ENCODE results near the gene EMD. TPM values are rescaled to one million over a fixed set of nuclear protein-coding genes. Genes with fewer than 3 reads are reported as not detected.
A peak's percentile ranks its signal among the peaks of the same experiment; 100 is the strongest.

The EMD gene
- total RNA-seq, 1 donor from 2014 or later: 51.3 TPM

DNA sequence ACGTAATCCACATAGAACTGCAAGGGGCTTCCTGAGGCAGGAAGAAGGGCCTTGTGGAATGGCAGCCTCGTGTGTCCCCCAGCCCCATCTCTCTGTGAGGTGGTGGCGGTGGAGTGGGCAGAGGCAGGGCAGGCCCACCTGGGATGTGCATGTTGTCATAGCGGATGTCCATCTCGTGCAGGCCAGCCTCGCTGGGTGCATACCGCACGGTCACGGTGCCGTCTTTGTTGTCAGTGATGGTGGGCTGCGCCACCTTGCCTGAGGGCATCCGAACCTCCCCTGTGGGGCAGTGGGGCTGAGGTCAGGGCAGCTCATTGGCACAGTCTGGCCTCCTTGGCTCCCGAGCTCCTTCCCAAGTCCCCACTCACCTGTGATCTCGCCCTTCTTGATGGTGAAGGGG is 25.1 kb upstream of the EMD start:
- intact Hi-C loops (cut with micrococcal nuclease): no loop called here
- DNase-seq (peak; percentile 15), ATAC-seq (no peak)

- no peak for ATAC-seq
- no peak for DNase-seq
- intact Hi-C loops (cut with micrococcal nuclease): no loop called here
Measured at GRCh38 chrX:154354516-154354915, 24.6 kb upstream of the EMD start.

- intact Hi-C loops (cut with micrococcal nuclease): no loop called here
- ATAC-seq (no peak), DNase-seq (peak; percentile 11)
Measured at GRCh38 chrX:154355094-154355775, 23.9 kb upstream of the EMD start.

DNA sequence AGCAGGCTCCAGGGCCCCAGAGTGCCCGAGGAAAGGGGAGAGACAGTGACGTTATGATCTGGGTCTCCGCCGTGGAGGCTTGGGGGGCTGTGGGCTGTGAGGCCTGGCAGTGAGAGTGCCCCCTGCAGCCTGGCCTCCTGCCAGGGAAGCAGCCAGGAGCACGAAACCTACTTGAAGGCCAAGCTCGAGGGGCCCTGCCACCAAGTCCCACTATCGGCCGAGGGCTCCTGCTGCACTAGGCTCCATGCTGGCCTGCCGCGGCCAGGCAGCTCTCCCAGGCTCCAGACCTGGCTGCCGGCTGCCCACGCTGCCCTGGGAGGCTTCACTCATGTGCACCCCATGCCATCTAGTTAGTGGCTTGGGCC is 23.3 kb upstream of the EMD start:
- intact Hi-C loops (cut with micrococcal nuclease): no loop called here
- ATAC-seq (no peak), DNase-seq (peak; percentile 44)

DNA sequence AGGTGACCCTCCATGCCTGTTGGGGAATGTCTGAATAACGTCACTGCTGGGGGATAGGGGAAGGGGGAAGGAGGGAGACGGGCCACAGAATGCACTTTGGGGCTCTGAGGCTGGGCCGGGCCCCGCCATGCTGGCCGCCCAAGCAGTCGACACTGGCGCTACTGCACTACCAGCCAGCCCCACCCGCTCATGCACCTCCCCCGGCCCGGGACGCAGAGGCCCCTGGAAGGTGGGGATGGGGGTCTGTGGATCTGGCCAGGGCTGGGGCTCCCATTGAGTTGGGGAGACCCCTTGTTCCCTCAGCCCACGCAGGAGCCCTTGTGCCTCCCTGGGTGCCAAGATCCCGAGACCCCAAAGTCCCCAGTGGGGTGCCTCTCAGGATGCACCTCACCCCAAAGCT is 22.5 kb upstream of the EMD start:
- DNase-seq (no peak), ATAC-seq (no peak)
- intact Hi-C loops (cut with micrococcal nuclease): no loop called here

DNA sequence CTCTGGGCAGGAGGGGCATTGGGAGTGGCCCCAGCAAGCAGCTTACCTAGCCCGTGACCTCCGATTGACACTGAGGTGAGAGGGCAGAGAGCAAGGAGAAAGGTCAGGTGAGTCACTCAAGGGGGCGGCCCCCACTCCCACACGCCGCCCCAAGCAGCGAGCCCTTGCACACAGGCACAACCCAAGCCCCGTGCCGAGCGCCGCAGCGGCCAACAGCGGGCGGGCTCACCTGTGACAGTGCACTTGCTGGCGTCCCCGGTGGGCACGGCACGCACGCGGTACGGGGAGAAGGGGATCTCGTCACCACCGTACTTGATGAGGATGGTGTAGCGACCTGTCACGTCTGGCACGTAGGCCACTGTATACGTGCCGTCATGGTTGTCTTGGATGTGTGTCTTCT is 21.9 kb upstream of the EMD start:
- intact Hi-C loops (cut with micrococcal nuclease): no loop called here
- DNase-seq: peak; percentile 23
- ATAC-seq: no peak

GRCh38 chrX:154358011-154358410 is 21.1 kb upstream of the EMD start:
- intact Hi-C loops (cut with micrococcal nuclease): no loop called here
- ATAC-seq (no peak), DNase-seq (peak; percentile 16)

GRCh38 chrX:154358829-154359228 is 20.3 kb upstream of the EMD start:
- ATAC-seq: no peak

GRCh38 chrX:154359362-154360154 is 19.5 kb upstream of the EMD start:
- no peak for DNase-seq
- intact Hi-C loops (cut with micrococcal nuclease): no loop called here
- no peak for ATAC-seq

More at GRCh38 chrX:154358829-154359228, 20.3 kb upstream of the EMD start:
- intact Hi-C loops (cut with micrococcal nuclease): no loop called here
- DNase-seq: no peak

DNA sequence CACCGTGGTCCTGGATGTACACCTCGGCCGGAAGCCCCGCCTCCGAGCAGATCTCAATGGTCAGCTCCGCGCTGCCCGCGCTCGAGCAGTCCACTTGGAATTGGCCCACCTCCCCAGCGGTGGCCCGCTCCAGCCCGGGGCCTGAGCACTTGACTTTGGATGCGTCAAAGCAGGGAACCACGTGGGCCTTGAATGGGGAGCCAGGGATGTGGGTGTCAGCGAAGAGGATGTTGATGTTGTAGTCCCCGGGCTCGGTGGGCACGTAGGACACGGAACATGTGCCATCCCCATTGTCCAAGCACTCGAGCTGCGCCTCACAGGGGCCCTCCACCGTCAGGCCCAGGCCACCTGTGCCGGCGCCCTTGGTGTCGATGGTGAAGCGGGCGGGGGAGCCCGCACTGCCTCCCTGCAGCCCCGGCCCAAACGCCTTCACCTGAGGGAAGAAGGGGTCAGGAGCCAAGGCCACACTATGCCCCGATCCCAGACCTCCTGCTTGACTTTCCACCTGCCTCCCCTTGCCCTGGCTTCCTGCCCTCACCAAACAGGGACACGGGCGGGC is 18.9 kb upstream of the EMD start:
- ATAC-seq (no peak), DNase-seq (no peak)
- intact Hi-C loops (cut with micrococcal nuclease): no loop called here

DNA sequence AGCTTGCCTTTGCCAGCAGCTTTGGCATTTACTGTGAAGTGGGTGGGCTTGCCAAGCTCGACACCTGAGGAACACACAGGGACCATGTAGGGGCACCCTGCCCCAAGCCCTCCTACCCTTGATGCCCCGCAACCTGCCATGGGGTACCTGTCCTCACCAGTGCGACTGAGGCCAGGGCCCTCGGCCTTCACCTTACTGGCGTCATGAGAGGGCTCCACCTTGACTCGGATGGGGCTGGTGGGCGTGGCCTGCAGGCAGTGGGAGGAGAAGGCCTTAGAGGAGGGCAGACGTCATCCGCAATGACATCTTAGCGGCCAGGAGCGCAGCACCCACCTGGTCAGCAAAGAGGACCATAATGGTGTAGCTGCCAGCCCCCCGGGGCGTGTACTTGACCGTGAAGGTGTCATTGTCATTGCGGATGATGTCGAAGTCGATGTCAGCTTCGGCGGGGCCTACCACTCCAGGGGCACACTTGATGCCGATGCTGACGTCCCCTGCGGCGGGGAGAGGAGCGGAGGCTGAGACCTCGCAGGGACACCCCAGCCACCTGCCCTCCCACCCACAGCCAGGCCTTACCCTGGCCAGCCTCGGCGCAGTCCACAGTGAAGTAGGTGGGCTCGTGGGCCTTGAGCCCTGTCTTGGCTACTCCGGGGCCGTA is 16.9 kb upstream of the EMD start:
- ATAC-seq (no peak), DNase-seq (no peak)
- intact Hi-C loops (cut with micrococcal nuclease): no loop called here

- intact Hi-C loops (cut with micrococcal nuclease): no loop called here
Measured at GRCh38 chrX:154363706-154364439, 15.2 kb upstream of the EMD start.

DNA sequence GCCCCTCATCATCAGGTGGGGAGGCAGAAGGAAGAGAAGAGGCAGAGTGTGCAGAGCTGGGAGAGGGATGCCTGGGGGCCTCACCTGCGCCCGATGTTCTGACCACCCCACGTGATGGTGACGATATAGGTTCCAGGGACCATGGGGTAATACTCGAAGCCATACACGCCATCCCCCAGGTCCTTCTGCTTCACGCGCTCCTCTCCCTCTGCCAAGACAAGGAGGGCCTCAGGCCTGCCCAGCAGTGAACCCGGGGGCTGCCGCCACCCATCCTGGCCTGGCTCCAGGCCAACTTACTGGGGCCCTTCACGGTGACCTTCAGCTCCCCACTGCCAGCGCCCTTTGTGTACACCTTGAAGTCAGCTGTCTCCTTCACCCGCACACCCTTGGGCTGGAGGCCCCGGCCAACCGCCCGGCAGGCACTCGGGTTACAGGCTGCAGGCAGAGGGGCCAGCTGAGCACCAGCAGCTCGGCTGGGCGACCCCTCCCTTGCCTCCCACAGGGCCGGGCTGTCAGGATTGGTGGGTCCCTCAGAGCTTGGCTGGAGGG is 14.0 kb upstream of the EMD start:
- intact Hi-C loops (cut with micrococcal nuclease): no loop called here
- ATAC-seq (no peak), DNase-seq (no peak)

More at GRCh38 chrX:154363706-154364439, 15.2 kb upstream of the EMD start:
- no peak for DNase-seq
- ATAC-seq: no peak

DNA sequence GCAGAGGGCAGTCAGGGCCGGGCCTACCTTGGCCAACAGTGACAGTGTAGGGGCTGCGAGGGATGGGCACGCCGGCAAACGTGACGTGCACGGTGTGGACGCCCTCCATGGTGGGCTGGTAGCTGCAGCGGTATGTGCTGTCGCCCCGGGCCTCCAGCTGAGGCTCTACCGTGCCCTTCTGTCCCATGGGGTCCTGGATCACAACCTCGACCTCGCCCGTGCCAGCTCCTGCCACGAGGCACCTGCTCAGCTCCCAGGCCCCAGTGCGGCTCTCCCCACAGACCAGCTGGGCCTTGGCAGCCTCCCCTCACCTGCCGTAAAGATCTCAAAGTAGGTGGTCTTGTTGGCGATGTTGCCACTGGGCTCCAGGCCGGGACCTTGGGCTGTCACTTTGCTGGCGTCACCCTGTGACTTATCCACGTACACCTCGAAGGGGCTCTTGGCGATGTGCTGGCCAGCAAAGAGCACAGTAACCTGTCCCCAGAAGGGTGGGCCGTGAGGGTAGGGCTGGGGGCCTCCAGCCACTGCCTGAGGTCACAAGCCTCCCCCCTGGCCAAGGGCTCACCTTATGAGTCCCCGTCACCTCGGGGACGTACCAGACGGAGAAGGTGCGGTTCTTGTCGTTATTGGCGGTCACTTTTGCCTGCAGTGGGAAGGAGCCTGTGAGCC is 13.0 kb upstream of the EMD start:
- no peak for DNase-seq
- no peak for ATAC-seq
- intact Hi-C loops (cut with micrococcal nuclease): no loop called here

DNA sequence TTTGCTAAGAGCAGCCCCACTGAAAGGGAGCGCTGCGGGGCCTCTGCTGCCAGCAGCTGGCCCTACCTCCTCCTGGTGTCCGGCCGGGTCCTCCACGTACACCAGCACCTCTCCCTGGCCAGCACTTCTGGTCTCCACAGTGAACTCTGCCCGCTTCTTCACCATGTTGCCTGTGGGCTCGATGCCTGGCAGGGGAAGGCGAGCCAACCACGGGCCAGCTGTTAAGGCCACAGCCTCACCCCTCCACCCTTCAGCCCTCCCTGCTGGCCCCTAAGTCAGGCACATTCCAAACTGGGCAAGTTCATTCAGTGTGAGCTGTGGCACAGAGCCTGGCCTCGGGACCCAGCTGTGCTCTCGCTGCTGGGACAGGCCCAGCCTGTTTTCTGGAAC is 12.4 kb upstream of the EMD start:
- DNase-seq: peak; percentile 78
- intact Hi-C loops (cut with micrococcal nuclease): no loop called here
- peak; percentile 26 for ATAC-seq

GRCh38 chrX:154367474-154368308 is 11.4 kb upstream of the EMD start:
- DNase-seq (no peak), ATAC-seq (no peak)
- intact Hi-C loops (cut with micrococcal nuclease): no loop called here

GRCh38 chrX:154368630-154369448 is 10.3 kb upstream of the EMD start:
- intact Hi-C loops (cut with micrococcal nuclease): no loop called here
- ATAC-seq: peak; percentile 41
- peak; percentile 82 for DNase-seq
